ENCODE results near the gene ATXN7L2.

DNA sequence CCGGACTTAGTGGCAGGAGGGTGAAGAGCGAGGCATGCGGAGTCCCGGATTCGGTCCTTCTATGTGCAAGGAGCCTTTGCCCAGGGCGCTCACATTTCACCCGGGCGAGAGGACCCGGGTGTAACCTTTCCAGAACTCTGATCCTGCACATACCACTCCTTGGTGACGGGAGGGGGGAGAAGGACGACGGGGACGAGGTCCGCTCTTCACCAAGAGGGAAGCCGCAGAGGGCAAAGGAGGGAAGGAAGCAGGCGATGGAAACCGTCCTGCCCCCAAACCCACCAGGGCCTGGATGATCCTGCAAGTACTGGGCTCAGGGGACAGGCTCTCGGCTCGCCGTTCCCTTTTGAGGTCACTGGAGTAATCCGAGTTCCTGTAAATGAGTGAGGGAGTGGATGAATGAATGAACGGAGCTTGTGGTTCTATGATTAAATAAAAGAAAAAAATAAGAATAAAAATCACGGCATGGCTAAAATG lies 16.4 kb upstream of the ATXN7L2 start:
- no peak for TF ChIP-seq EZH2 (IDR thresholded peaks at IDR 0.05; ENCODE audit: borderline replicate concordance, low read length)
- TF ChIP-seq, protein P1, sequence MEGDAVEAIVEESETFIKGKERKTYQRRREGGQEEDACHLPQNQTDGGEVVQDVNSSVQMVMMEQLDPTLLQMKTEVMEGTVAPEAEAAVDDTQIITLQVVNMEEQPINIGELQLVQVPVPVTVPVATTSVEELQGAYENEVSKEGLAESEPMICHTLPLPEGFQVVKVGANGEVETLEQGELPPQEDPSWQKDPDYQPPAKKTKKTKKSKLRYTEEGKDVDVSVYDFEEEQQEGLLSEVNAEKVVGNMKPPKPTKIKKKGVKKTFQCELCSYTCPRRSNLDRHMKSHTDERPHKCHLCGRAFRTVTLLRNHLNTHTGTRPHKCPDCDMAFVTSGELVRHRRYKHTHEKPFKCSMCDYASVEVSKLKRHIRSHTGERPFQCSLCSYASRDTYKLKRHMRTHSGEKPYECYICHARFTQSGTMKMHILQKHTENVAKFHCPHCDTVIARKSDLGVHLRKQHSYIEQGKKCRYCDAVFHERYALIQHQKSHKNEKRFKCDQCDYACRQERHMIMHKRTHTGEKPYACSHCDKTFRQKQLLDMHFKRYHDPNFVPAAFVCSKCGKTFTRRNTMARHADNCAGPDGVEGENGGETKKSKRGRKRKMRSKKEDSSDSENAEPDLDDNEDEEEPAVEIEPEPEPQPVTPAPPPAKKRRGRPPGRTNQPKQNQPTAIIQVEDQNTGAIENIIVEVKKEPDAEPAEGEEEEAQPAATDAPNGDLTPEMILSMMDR (conservative IDR thresholded peaks at IDR 0.05 in 1 of 2, IDR thresholded peaks at IDR 0.05 in 1 of 2; ENCODE audit: extremely low read depth in 1 of 2, insufficient read depth in 1 of 2, low read depth in 1 of 2, low read length in 2 of 2): no peak
